ENCODE results near the gene OR5A2.
"Not testable (repeated sequence)": the region's sequence is repeated elsewhere in the genome, so short reads cannot be mapped to it uniquely, and the experiment has no call there.

Gene OR5A2

GRCh38 chr11:59394186-59394585 is 32.0 kb downstream of the OR5A2 start:
- DNase-seq (ENCODE audit: low read depth): no peak

- DNase-seq (ENCODE audit: low read depth): no peak
Observed at GRCh38 chr11:59380263-59381059, 45.8 kb downstream of the OR5A2 start.

DNA sequence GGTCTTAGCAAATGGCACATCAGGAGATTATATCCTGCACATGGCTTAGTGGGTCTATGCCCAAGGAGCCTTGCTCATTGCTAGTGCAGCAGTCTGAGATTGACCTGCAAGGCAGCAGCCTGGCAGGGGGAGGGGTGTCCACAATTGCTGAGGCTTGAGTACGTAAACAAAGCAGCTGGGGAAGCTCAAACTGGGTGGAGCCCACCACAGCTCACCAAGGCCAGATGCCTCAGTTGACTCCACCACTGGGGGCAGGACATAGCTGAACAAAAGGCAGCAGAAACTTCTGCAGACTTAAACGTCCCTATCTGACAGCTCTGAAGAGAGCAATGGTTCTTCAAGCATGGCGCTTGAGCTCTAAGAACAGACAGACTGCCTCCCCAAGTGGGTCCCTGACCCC is 53.9 kb downstream of the OR5A2 start:
- not testable (repeated sequence) for DNase-seq (ENCODE audit: low read depth)

DNA sequence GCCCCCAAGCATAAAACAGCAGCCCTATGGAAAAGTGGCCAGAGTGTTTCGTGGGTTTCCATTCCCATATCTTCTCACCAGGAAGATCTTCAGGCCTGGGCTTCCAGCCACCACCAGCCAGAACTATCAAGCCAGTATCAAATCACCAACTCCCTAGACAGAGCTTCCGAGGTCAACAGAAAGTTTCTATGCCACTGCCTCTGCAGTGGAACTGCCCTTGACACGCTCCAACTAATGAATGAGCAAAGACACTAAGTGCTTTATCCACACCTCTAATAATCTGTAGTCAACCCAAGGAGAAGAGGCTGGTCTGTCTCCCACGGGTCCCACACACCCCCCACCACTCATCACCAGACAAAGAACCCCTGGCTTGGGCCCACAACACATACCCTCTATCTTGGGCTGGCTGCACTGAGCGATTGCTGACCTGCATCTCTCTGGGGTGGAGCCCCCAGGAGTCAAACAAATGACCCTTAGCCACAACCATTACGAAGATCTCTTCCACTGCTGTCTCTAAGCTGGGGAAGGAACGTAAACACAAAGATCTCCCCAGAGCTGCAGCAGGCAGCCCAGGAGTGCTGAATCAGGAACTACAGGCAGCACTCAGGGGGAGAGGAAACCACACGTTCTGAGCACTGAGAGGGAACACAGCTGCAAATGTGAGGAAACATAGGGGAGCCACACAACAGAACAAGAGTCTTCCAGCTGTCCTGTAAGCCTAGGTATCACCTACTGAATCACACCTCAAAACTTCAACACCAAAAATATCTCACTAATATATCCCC is 57.8 kb downstream of the OR5A2 start:
- no peak for DNase-seq (ENCODE audit: low read depth)
